Ecto neural progenitor cell (in vitro differentiated cells): ENCODE measurements around the gene XBP1.
"Not testable (repeated sequence)": the region's sequence is repeated elsewhere in the genome, so short reads cannot be mapped to it uniquely, and the experiment has no call there.

Experiments
- DNase-seq: peaks from one replicate; pipeline ENCODE4 v3.0.0-alpha.2; 2018; ENCODE audit warnings: low spot score

Gene XBP1

GRCh38 chr22:28800308-28801041, at the start of gene XBP1:
Gene XBP1, minus strand, starts transcription at chr22:28800569.
- peak; percentile 96 for DNase-seq

GRCh38 chr22:28846994-28847393, 46.6 kb upstream of the XBP1 start:
- DNase-seq: no peak

GRCh38 chr22:28844277-28844676, 43.9 kb upstream of the XBP1 start:
- not testable (repeated sequence) for DNase-seq

GRCh38 chr22:28843633-28844032, 43.3 kb upstream of the XBP1 start:
- no peak for DNase-seq

GRCh38 chr22:28841111-28841510, 40.7 kb upstream of the XBP1 start:
- DNase-seq: no peak

GRCh38 chr22:28838971-28839370, 38.6 kb upstream of the XBP1 start:
- DNase-seq: no peak

- no peak for DNase-seq
Observed at GRCh38 chr22:28837640-28838039, 37.3 kb upstream of the XBP1 start.

- no peak for DNase-seq
Observed at GRCh38 chr22:28835630-28836189, 35.3 kb upstream of the XBP1 start.

GRCh38 chr22:28833276-28833923, 33.0 kb upstream of the XBP1 start:
- no peak for DNase-seq

GRCh38 chr22:28832731-28833130, 32.4 kb upstream of the XBP1 start:
- DNase-seq: no peak

GRCh38 chr22:28831140-28832072, 31.0 kb upstream of the XBP1 start:
- DNase-seq: no peak

- no peak for DNase-seq
Observed at GRCh38 chr22:28830441-28830840, 30.1 kb upstream of the XBP1 start.

GRCh38 chr22:28829358-28830181, 29.2 kb upstream of the XBP1 start:
- peak; percentile 77 for DNase-seq

GRCh38 chr22:28826921-28827320, 26.6 kb upstream of the XBP1 start:
- DNase-seq: no peak

GRCh38 chr22:28826430-28826829, 26.1 kb upstream of the XBP1 start:
- DNase-seq: not testable (repeated sequence)

- DNase-seq: not testable (repeated sequence)
Observed at GRCh38 chr22:28824455-28824854, 24.1 kb upstream of the XBP1 start.

GRCh38 chr22:28822930-28823551, 22.7 kb upstream of the XBP1 start:
- DNase-seq: peak; percentile 71

GRCh38 chr22:28821452-28821851, 21.1 kb upstream of the XBP1 start:
- DNase-seq: no peak

GRCh38 chr22:28820885-28821284, 20.5 kb upstream of the XBP1 start:
- no peak for DNase-seq

- no peak for DNase-seq
Observed at GRCh38 chr22:28819253-28820096, 19.1 kb upstream of the XBP1 start.
